Coronary artery (tissue), 2 donors: ENCODE measurements around the gene TRIM7.

Experiments
- DNase-seq: peaks from one replicate; pipeline ENCODE4 v3.0.0-alpha.2; 2017; ENCODE audit warnings: low spot score
- H3K27ac ChIP-seq, 2 donors: fragments of 200-600 bp; sonication (generic); one replicate each; pipeline ENCODE4 v1.5.1; 2016 to 2019
- H3K4me3 ChIP-seq: fragments of 200-600 bp; sonication (generic); 2 replicates; pipeline ENCODE4 v1.5.1; 2016; ENCODE audit warnings: mild to moderate bottlenecking, moderate library complexity
- TF ChIP-seq, protein P1 (sequence below): fragments of 200-600 bp; sonication (generic); IDR thresholded peaks from one replicate; pipeline ENCODE4 v1.5.1; 2019; ENCODE audit warnings: antibody characterized with exemption

TRIM7 gene

DNA sequence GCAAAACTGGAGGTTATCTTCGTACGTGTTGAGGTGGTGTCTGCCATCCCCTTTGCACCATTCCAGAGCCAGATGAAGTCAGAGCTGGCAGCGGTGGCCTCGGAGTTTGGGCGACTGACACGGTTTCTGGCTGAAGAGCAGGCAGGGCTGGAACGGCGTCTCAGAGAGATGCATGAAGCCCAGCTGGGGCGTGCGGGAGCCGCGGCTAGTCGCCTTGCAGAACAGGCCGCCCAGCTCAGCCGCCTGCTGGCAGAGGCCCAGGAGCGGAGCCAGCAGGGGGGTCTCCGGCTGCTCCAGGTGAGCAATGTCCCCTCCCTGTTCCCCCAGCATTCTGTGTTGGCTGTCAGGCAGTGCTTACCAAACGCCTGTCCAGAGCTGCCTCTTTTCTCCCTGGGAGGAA, 27.6 kb upstream of the TRIM7 start:
- no peak for DNase-seq
- no peak overlapping the region for H3K27ac ChIP-seq
- TF ChIP-seq, protein P1, sequence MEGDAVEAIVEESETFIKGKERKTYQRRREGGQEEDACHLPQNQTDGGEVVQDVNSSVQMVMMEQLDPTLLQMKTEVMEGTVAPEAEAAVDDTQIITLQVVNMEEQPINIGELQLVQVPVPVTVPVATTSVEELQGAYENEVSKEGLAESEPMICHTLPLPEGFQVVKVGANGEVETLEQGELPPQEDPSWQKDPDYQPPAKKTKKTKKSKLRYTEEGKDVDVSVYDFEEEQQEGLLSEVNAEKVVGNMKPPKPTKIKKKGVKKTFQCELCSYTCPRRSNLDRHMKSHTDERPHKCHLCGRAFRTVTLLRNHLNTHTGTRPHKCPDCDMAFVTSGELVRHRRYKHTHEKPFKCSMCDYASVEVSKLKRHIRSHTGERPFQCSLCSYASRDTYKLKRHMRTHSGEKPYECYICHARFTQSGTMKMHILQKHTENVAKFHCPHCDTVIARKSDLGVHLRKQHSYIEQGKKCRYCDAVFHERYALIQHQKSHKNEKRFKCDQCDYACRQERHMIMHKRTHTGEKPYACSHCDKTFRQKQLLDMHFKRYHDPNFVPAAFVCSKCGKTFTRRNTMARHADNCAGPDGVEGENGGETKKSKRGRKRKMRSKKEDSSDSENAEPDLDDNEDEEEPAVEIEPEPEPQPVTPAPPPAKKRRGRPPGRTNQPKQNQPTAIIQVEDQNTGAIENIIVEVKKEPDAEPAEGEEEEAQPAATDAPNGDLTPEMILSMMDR: no peak

DNA sequence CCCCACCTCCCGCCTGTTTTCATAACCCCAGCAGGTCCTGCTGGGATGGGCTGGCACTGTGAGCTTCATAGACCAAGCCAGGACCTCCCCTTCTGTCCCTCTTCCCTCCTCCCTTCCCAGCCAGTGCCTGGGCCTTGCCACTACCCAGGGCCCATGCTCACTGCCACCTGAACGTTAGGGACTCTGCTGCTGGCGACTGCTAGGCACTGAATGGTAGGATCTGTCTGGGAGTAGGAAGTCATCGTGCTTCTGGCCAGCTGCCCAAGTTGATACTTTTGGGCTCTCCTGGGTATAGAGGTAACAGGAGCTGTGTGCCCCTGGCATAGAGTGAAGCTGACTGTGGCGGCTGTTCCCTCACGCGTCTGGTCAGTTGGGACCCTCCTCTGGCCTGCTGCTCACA, 26.4 kb upstream of the TRIM7 start:
- H3K27ac ChIP-seq: no peak overlapping the region
- H3K4me3 ChIP-seq: no peak overlapping the region
- TF ChIP-seq, protein P1: no peak
- DNase-seq: no peak

More for the DNA sequence above, 27.6 kb upstream of the TRIM7 start:
- no peak overlapping the region for H3K4me3 ChIP-seq

DNA sequence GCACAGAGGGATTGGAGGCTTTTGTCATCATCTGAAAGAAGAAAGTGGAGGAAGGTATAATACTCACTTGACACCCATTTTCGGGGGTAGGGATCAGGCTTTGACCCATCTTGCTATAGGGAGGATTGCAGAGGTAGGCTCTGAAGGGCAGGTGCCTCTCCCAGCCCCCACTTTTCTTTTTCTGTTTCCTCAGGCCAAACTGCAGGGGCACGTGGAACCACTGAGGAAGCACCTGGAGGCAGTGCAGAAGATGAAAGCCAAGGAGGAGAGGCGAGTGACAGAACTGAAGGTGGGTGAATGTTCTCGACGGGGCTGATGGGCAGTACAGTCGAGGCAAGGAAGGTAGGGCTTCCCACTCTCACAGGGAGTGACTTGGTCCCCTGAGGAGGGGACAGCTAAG, 25.6 kb upstream of the TRIM7 start:
- TF ChIP-seq, protein P1: no peak
- DNase-seq: no peak
- H3K27ac ChIP-seq: no peak overlapping the region
- H3K4me3 ChIP-seq: no peak overlapping the region

GRCh38 chr5:181229996-181230395, 25.0 kb upstream of the TRIM7 start:
- TF ChIP-seq, protein P1: no peak
- no peak for DNase-seq
- no peak overlapping the region for H3K4me3 ChIP-seq
- H3K27ac ChIP-seq: no peak overlapping the region

DNA sequence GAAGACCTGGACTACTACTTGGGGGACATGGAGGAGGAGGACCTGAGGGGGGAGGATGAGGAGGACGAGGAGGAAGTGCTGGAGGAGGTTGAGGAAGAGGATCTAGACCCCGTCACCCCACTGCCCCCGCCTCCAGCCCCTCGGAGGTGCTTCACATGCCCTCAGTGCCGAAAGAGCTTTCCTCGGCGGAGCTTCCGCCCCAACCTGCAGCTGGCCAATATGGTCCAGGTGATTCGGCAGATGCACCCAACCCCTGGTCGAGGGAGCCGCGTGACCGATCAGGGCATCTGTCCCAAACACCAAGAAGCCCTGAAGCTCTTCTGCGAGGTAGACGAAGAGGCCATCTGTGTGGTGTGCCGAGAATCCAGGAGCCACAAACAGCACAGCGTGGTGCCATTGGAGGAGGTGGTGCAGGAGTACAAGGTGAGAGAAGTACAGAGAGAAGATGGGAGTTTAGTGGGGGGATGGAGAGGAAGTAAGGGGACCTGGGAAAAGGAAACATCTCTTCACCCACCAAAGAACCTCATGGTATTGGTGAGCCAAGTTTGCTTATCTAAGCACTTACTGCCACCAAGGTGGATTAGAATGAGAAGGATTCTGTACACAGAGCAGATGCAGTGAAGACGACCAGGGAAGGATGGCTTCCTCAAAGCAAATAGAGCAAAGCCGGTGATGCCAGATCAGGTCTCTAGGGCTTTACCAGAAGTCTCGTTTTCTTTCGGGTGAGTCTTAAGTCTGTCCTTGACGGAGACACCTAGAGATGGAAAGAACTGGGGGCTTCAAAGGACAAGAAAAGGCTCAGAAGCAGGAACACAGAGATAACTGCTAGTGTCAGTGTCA, 19.6 kb upstream of the TRIM7 start:
- TF ChIP-seq, protein P1: no peak
- Histone ChIP-seq H3K27ac (peak overlapping the region in 1 of 2 donors; percentile 96), H3K4me3 (peak overlapping the region; percentile 99)
- no peak for DNase-seq

- Histone ChIP-seq H3K4me3 (peak overlapping the region; percentile 99), H3K27ac (peak overlapping the region; percentile 93 to 96)
- peak; percentile 86 for DNase-seq
- TF ChIP-seq, protein P1: no peak
Measured at GRCh38 chr5:181223729-181224389, 18.9 kb upstream of the TRIM7 start.
